H1 (cell line): ENCODE measurements around the gene SCMH1. TPM values are rescaled to one million over a fixed set of nuclear protein-coding genes. Genes with fewer than 3 reads are reported as not detected.

Experiments used
- CTCF ChIA-PET: fragments of 300-600 bp; sonication (Branson Sonifier 250); formaldehyde crosslinking; loops from one replicate; lab custom pipeline; 2021; ENCODE audit not compliant: partially characterized antibody; lab: Charles Lee
- POLR2A ChIA-PET: fragments of 300-600 bp; sonication (Branson Sonifier 250); formaldehyde crosslinking; loops from one replicate; lab custom pipeline; 2021; ENCODE audit warnings: inconsistent platforms; ENCODE audit not compliant: partially characterized antibody; lab: Charles Lee
- DNase-seq, 2 experiments: peaks; one replicate each; pipeline versions ENCODE4 v3.0.0 to v3.0.0-alpha.2; 2010 to 2022; ENCODE audit warnings: low spot score in 2 of 2, low read depth in 1 of 2, mixed read lengths in 1 of 2
- FAIRE-seq: peaks from 2 replicates; lab custom pipeline; 2011; peaks lifted over from hg19 to GRCh38; lab: Jason Lieb, UNC
- H2AFZ ChIP-seq: 2 replicates; pipeline ENCODE4 v1.8.1; 2012; ENCODE audit warnings: low read length, inconsistent platforms
- H2AK5ac ChIP-seq: 2 replicates; pipeline ENCODE4 v1.6.1; 2013; ENCODE audit warnings: low read depth, low read length
- H2BK120ac ChIP-seq: replicated peaks from 2 replicates; pipeline ENCODE3; 2013; ENCODE audit warnings: low read depth, low read length, inconsistent platforms
- H2BK12ac ChIP-seq: 2 replicates; pipeline ENCODE4 v1.6.1; 2013; ENCODE audit warnings: low read depth, low read length
- H2BK15ac ChIP-seq: 2 replicates; pipeline ENCODE4 v1.6.1; 2013; ENCODE audit warnings: low read length
- H2BK20ac ChIP-seq: 2 replicates; pipeline ENCODE4 v1.6.1; 2013; ENCODE audit warnings: low read length
- H2BK5ac ChIP-seq: 2 replicates; pipeline ENCODE4 v1.6.1; 2013; ENCODE audit warnings: low read depth, low read length
- H3K14ac ChIP-seq: 2 replicates; pipeline ENCODE4 v1.6.1; 2013; ENCODE audit warnings: inconsistent platforms; ENCODE audit not compliant: insufficient read length
- H3K18ac ChIP-seq: 2 replicates; pipeline ENCODE4 v1.6.1; 2013; ENCODE audit warnings: low read length; ENCODE audit errors: extremely low read depth
- H3K23ac ChIP-seq: 2 replicates; pipeline ENCODE4 v1.6.1; 2013; ENCODE audit warnings: inconsistent platforms; ENCODE audit not compliant: insufficient read length
- H3K23me2 ChIP-seq: 2 replicates; pipeline ENCODE4 v1.6.1; 2013; ENCODE audit warnings: low read depth, low read length
- H3K27ac ChIP-seq: 2 replicates; pipeline ENCODE4 v1.6.1; 2011; ENCODE audit warnings: low read depth, low read length, inconsistent platforms
- H3K27me3 ChIP-seq, 4 experiments: replicated peaks in 1 of 4; 1 replicate in 1 of 4; 2 replicates in 3 of 4; pipeline versions ENCODE4 v1.6.1 to v1.8.1; 2011 to 2013; ENCODE audit warnings: low read length in 3 of 4, mild to moderate bottlenecking in 3 of 4, inconsistent platforms in 2 of 4, mixed read lengths in 2 of 4, moderate library complexity in 1 of 4; ENCODE audit not compliant: control insufficient read depth in 3 of 4, insufficient read depth in 3 of 4; ENCODE audit errors: extremely low read depth in 1 of 4
- H3K36me3 ChIP-seq, 4 experiments: 2 replicates each; pipeline versions ENCODE4 v1.6.1 to v1.8.1; 2011 to 2013; ENCODE audit warnings: mild to moderate bottlenecking in 4 of 4, low read length in 3 of 4, moderate library complexity in 2 of 4, control low read depth in 1 of 4, inconsistent platforms in 1 of 4; ENCODE audit not compliant: insufficient read depth in 4 of 4, control insufficient read depth in 2 of 4
- H3K4ac ChIP-seq: replicated peaks from 2 replicates; pipeline ENCODE3; 2013; ENCODE audit warnings: low read length, low read depth, mixed read lengths, inconsistent platforms; ENCODE audit not compliant: insufficient read length
- H3K4me1 ChIP-seq, 4 experiments: replicated peaks in 1 of 4; 1 replicate in 1 of 4; 2 replicates in 3 of 4; pipeline versions ENCODE4 v1.6.1 to v1.8.1; 2011 to 2013; ENCODE audit warnings: low read length in 3 of 4, inconsistent platforms in 2 of 4, mixed read lengths in 1 of 4; ENCODE audit not compliant: insufficient read depth in 4 of 4, control insufficient read depth in 3 of 4
- H3K4me2 ChIP-seq, 2 experiments: 2 replicates each; pipeline versions ENCODE4 v1.6.1 to v1.8.1; 2011 to 2013; ENCODE audit warnings: low read depth in 2 of 2, low read length in 2 of 2, control low read depth in 1 of 2, inconsistent platforms in 1 of 2, mild to moderate bottlenecking in 1 of 2; ENCODE audit not compliant: insufficient read depth in 1 of 2
- H3K4me3 ChIP-seq, 4 experiments: fragments of 200-600, 300-600 bp in 1 of 4; sonication (generic), shearing (Covaris generic), sonication (Bioruptor Twin) in 1 of 4; 2 replicates each; pipeline versions ENCODE4 v1.5.1 to v1.8.1; 2011 to 2016; ENCODE audit warnings: low read length in 4 of 4, low read depth in 3 of 4, control low read depth in 2 of 4, inconsistent platforms in 2 of 4, mild to moderate bottlenecking in 2 of 4, mixed read lengths in 1 of 4, moderate library complexity in 1 of 4; ENCODE audit not compliant: insufficient read depth in 2 of 4; ENCODE audit errors: extremely low read depth in 1 of 4
- H3K56ac ChIP-seq: replicated peaks from 2 replicates; pipeline ENCODE3; 2013; ENCODE audit warnings: low read depth, mild to moderate bottlenecking, mixed read lengths, low read length, inconsistent platforms; ENCODE audit not compliant: insufficient read length
- H3K79me1 ChIP-seq: 2 replicates; pipeline ENCODE4 v1.6.1; 2013; ENCODE audit warnings: low read depth, low read length, control low read depth
- H3K79me2 ChIP-seq, 2 experiments: 2 replicates each; pipeline versions ENCODE4 v1.6.1 to v1.8.1; 2012 to 2013; ENCODE audit warnings: low read length in 2 of 2, mild to moderate bottlenecking in 2 of 2, inconsistent platforms in 1 of 2; ENCODE audit not compliant: insufficient read depth in 2 of 2, control insufficient read depth in 1 of 2
- H3K9ac ChIP-seq, 4 experiments: replicated peaks in 1 of 4; 1 replicate in 1 of 4; 2 replicates in 3 of 4; pipeline versions ENCODE4 v1.6.1 to v1.8.1; 2011 to 2013; ENCODE audit warnings: low read depth in 3 of 4, low read length in 3 of 4, control low read depth in 2 of 4, mild to moderate bottlenecking in 2 of 4, moderate library complexity in 2 of 4, inconsistent platforms in 1 of 4; ENCODE audit errors: extremely low read depth in 1 of 4
- H3K9me3 ChIP-seq, 2 experiments: 2 replicates each; pipeline versions ENCODE4 v1.6.1 to v1.8.1; 2012 to 2013; ENCODE audit warnings: mild to moderate bottlenecking in 2 of 2, moderate library complexity in 2 of 2, control low read depth in 1 of 2, inconsistent platforms in 1 of 2, low read depth in 1 of 2, low read length in 1 of 2, mixed read lengths in 1 of 2; ENCODE audit not compliant: insufficient read depth in 2 of 2
- H4K20me1 ChIP-seq, 2 experiments: replicated peaks in 1 of 2; 2 replicates each; pipeline versions ENCODE3 to v1.8.1; 2011 to 2013; ENCODE audit warnings: inconsistent platforms in 2 of 2, low read length in 2 of 2, mild to moderate bottlenecking in 1 of 2; ENCODE audit not compliant: insufficient read depth in 2 of 2, control insufficient read depth in 1 of 2
- H4K5ac ChIP-seq: 2 replicates; pipeline ENCODE4 v1.6.1; 2013; ENCODE audit warnings: low read length, low read depth, mixed read lengths, inconsistent platforms; ENCODE audit not compliant: insufficient read length
- H4K8ac ChIP-seq: 2 replicates; pipeline ENCODE4 v1.8.0; 2013; ENCODE audit warnings: mild to moderate bottlenecking, moderate library complexity, low read length, inconsistent platforms; ENCODE audit not compliant: insufficient read depth; ENCODE audit errors: extremely low read depth
- H4K91ac ChIP-seq: replicated peaks from 2 replicates; pipeline ENCODE3; 2013; ENCODE audit warnings: low read length, mixed read lengths, inconsistent platforms; ENCODE audit not compliant: insufficient read length
- CEBPB ChIP-seq: IDR thresholded peaks from 2 replicates; pipeline ENCODE4 v1.6.1; 2012; ENCODE audit warnings: low read depth, low read length
- EP300 ChIP-seq, 2 experiments: IDR thresholded peaks; 1 replicate in 1 of 2; 2 replicates in 1 of 2; pipeline ENCODE4 v1.6.1; 2011 to 2012; ENCODE audit warnings: low read depth in 2 of 2, low read length in 2 of 2, mild to moderate bottlenecking in 2 of 2, borderline replicate concordance in 1 of 2, inconsistent platforms in 1 of 2, moderate library complexity in 1 of 2
- GTF2F1 ChIP-seq: IDR thresholded peaks from 2 replicates; pipeline ENCODE4 v1.6.1; 2012; ENCODE audit warnings: low read depth, low read length, improper control_type of control experiment, borderline replicate concordance
- KDM4A ChIP-seq: IDR thresholded peaks from one replicate; pipeline ENCODE4 v1.7.1; 2012; ENCODE audit warnings: low read depth, mild to moderate bottlenecking, moderate library complexity, low read length, inconsistent platforms; ENCODE audit not compliant: severe bottlenecking
- PHF8 ChIP-seq: fragments of 200-600 bp; sonication (generic); conservative IDR thresholded peaks from 2 replicates; pipeline ENCODE4 v1.7.1; 2012; ENCODE audit warnings: low read depth, mild to moderate bottlenecking, inconsistent platforms, low read length, moderate library complexity
- RXRA ChIP-seq: IDR thresholded peaks from 2 replicates; pipeline ENCODE4 v1.6.1; 2011; ENCODE audit warnings: low read depth, mild to moderate bottlenecking, low read length, moderate library complexity; ENCODE audit not compliant: insufficient read depth
- SIRT6 ChIP-seq: IDR thresholded peaks from one replicate; pipeline ENCODE4 v1.7.1; 2012; ENCODE audit warnings: low read length, inconsistent platforms
- SP1 ChIP-seq: IDR thresholded peaks from 2 replicates; pipeline ENCODE4 v1.6.1; 2011; ENCODE audit warnings: low read depth, low read length
- TAF1 ChIP-seq: IDR thresholded peaks from 2 replicates; pipeline ENCODE4 v1.6.1; 2011; ENCODE audit warnings: mild to moderate bottlenecking, low read depth, low read length
- TCF12 ChIP-seq: IDR thresholded peaks from 2 replicates; pipeline ENCODE4 v1.6.1; 2011; ENCODE audit warnings: low read depth, mild to moderate bottlenecking, low read length
- YY1 ChIP-seq: IDR thresholded peaks from 2 replicates; pipeline ENCODE4 v1.6.1; 2011; ENCODE audit warnings: low read depth, mild to moderate bottlenecking, low read length
- WGBS, 2 experiments: shearing (Covaris generic) in 1 of 2; methylation state at CpG; one replicate each; pipeline versions ENCODE4 v1.1.6 to v1.1.7; 2013 to 2015; ENCODE audit warnings: low lambda C conversion rate in 2 of 2, mixed read lengths in 2 of 2, inconsistent platforms in 1 of 2, low coverage in 1 of 2, missing lambda C conversion rate in 1 of 2; ENCODE audit not compliant: insufficient replicate concordance in 2 of 2, insufficient coverage in 1 of 2, insufficient read length in 1 of 2; ENCODE audit errors: extremely low coverage in 1 of 2, missing lambda C conversion rate in 1 of 2; 5-methylcytosine and 5-hydroxymethylcytosine counted together
- polyA plus RNA-seq, 7 experiments: library from polyadenylated mRNA; depleted of rRNA in 3 of 7; stranded (reverse) in 5 of 7; unstranded in 2 of 7; fragments of >200 nt in 5 of 7; fragments of 200-250 nt in 2 of 7; gene quantifications; 1 replicate in 5 of 7; 2 replicates in 1 of 7; 4 replicates in 1 of 7; pipeline versions ENCODE4 v1.2.1 to v1.2.3, GENCODE V29; 2011 to 2013; ENCODE audit warnings: missing spikeins in 2 of 7, mixed read lengths in 2 of 7
- total RNA-seq: library from RNA; stranded (reverse); fragmentation: NEBNext Ultra II Directional; extraction: Animal tissue kit (Norgen Biotek cat#: 25700); gene quantifications from 2 replicates; pipeline ENCODE4 v1.2.1, GENCODE V29; 2021

The SCMH1 gene
- total and polyA plus RNA-seq, 2 of the 8 experiments (the other 6 are each of a cell fraction or from before 2014, with no cell fraction given): 16.6 to 30.7 TPM

DNA sequence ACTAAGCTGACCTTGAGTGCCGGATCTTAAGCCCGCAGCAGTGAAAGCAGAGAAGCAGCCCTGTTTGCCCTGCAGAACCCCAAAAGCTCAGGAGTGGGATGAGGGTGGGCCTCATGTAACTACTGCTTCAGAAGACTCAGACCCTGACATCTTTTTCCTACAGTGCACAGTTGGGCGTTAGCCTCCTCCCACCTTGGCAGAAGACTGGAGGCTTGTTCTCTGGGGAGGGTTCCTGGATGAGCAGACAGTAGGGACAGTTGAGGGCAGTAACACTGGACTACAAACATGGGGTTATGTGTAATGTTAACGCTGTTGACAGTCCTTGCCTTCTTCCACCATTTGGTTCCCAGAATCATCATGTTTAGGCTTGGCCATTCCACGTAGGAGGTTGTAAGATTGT is 253.0 kb downstream of the SCMH1 start:
- CTCF ChIA-PET: no interaction called here
- H3K56ac ChIP-seq: no peak overlapping the region
- TF ChIP-seq GTF2F1 (no peak), TAF1 (no peak), CEBPB (no peak), YY1 (no peak), SIRT6 (no peak), PHF8 (no peak), TCF12 (no peak), EP300 (IDR thresholded peaks at IDR 0.05; ENCODE audit: borderline replicate concordance in 1 of 2, low read depth in 2 of 2, low read length in 2 of 2) (no peak), SP1 (no peak), RXRA (no peak), KDM4A (no peak)
- POLR2A ChIA-PET: interaction anchor here (0.7 kb wide), 1 partner anchor 8 kb away, joined by 4 read pairs; no protein-coding TSS in a partner anchor
- H2AK5ac ChIP-seq: no peak overlapping the region
- H2BK12ac ChIP-seq: no peak overlapping the region
- no peak overlapping the region for H3K27ac ChIP-seq
- no peak overlapping the region for H2BK20ac ChIP-seq
- H2AFZ ChIP-seq: no peak overlapping the region
- FAIRE-seq (no peak), DNase-seq (no peak)
- 0 out of 2 replicates have a peak, but pooled peaks cover 2% of the 10 kb centered on the region for H3K23me2 ChIP-seq
- H3K4me2 ChIP-seq: no peak overlapping the region
- H4K8ac ChIP-seq: no peak overlapping the region
- no peak overlapping the region for H3K23ac ChIP-seq
- H4K20me1 ChIP-seq: peaks cover 7 to 18% of the 10 kb centered on the region in 2 experiments
- no peak overlapping the region for H4K5ac ChIP-seq
- H2BK120ac ChIP-seq: no peak overlapping the region
- H3K36me3 ChIP-seq: peaks cover 56 to 99% (median 88%) of the 10 kb centered on the region in 4 experiments
- H3K18ac ChIP-seq: no peak overlapping the region
- no peak overlapping the region for H2BK5ac ChIP-seq
- no peak overlapping the region for H3K9ac ChIP-seq
- H2BK15ac ChIP-seq: no peak overlapping the region
- H4K91ac ChIP-seq: no peak overlapping the region
- WGBS, 2 experiments: 97% methylated on average over 5 of the region's 5 CpGs; no CpG with 5 or more reads in 1 of the 2 experiments
- no peaks in the 10 kb centered on the region; the same call in 1 of the 2 replicates for H3K79me1 ChIP-seq
- H3K27me3 ChIP-seq: no peaks in the 10 kb centered on the region
- H3K4ac ChIP-seq: no peak overlapping the region
- H3K4me1 ChIP-seq: no peaks in the 10 kb centered on the region
- no peak overlapping the region for H3K4me3 ChIP-seq
- H3K79me2 ChIP-seq: peaks cover 0 to 20% of the 10 kb centered on the region in 2 experiments; a peak in 2 of 4 replicates
- no peak overlapping the region for H3K14ac ChIP-seq
- H3K9me3 ChIP-seq: no peaks in the 10 kb centered on the region
